Chondrocyte (in vitro differentiated cells): ENCODE results near the gene AQP10. TPM values are rescaled to one million over a fixed set of nuclear protein-coding genes. Genes with fewer than 3 reads are reported as not detected.
"Not testable (repeated sequence)": the region's sequence is repeated elsewhere in the genome, so short reads cannot be mapped to it uniquely, and the experiment has no call there.

Source experiments
- DNase-seq: peaks from one replicate; pipeline ENCODE4 v3.0.0; 2021; ENCODE audit warnings: mixed read lengths, low spot score
- H3K27ac Mint-ChIP-seq: one replicate; pipeline ENCODE4 v1.8.0; 2021; ENCODE audit warnings: mild to moderate bottlenecking, moderate library complexity, mixed read lengths; ENCODE audit not compliant: unreplicated experiment
- H3K27me3 Mint-ChIP-seq: 2 replicates; pipeline ENCODE4 v1.8.0; 2021; ENCODE audit warnings: low read depth, mixed read lengths
- H3K36me3 Mint-ChIP-seq: 2 replicates; pipeline ENCODE4 v1.8.0; 2021; ENCODE audit warnings: low read depth, mixed read lengths
- H3K4me1 Mint-ChIP-seq: 2 replicates; pipeline ENCODE4 v1.8.0; 2021; ENCODE audit warnings: low read depth, mild to moderate bottlenecking, mixed read lengths
- H3K4me3 Mint-ChIP-seq: one replicate; pipeline ENCODE4 v1.8.0; 2021; ENCODE audit warnings: mild to moderate bottlenecking, moderate library complexity, mixed read lengths; ENCODE audit not compliant: unreplicated experiment
- H3K9me3 Mint-ChIP-seq: 2 replicates; pipeline ENCODE4 v1.8.0; 2021; ENCODE audit warnings: low read depth, mixed read lengths
- CTCF ChIP-seq: fragments of 200-600 bp; sonication (generic); IDR thresholded peaks from 2 replicates; pipeline ENCODE4 v1.5.0; 2021; ENCODE audit warnings: antibody characterized with exemption, mild to moderate bottlenecking, moderate library complexity
- total RNA-seq: library from RNA; stranded (reverse); gene quantifications from 3 replicates; pipeline ENCODE4 v1.2.1, GENCODE V29; 2021

AQP10 gene
- total RNA-seq, 1 donor from 2014 or later = not detected

- H3K27ac Mint-ChIP-seq = no peak overlapping the region
- no peak overlapping the region for H3K4me3 Mint-ChIP-seq
- no peak for TF ChIP-seq CTCF
- H3K36me3 Mint-ChIP-seq = no peaks in the 10 kb centered on the region
- peaks cover 2% of the 10 kb centered on the region for H3K4me1 Mint-ChIP-seq
- no peak for DNase-seq
- H3K9me3 Mint-ChIP-seq = no peaks in the 10 kb centered on the region
- H3K27me3 Mint-ChIP-seq = no peaks in the 10 kb centered on the region
These were observed 14.7 kb upstream of the AQP10 start for GRCh38 chr1:154306151-154306550.

GRCh38 chr1:154307670-154308270 is 13.1 kb upstream of the AQP10 start:
- not testable (repeated sequence) for H3K9me3 Mint-ChIP-seq, H3K27ac Mint-ChIP-seq, DNase-seq, H3K4me1 Mint-ChIP-seq, H3K27me3 Mint-ChIP-seq, H3K36me3 Mint-ChIP-seq, H3K4me3 Mint-ChIP-seq

DNA sequence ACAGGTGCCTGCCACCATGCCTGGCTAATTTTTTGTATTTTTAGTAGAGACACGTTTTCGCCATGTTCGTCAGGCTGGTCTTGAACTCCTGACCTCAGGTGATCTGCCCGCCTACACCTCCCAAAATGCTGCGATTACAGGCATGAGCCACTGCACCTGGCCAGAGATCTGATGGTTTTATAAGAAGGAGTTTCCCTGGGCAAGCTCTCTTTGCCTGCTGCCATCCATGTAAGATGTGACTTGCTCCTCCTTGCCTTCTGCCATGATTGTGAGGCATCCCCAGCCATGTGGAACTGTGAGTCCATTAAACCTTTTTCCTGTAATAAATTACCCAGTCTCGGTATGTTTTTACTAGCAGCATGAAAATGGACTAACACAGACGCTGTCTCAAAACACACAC is 11.8 kb upstream of the AQP10 start:
- not testable (repeated sequence) for H3K27ac Mint-ChIP-seq, H3K9me3 Mint-ChIP-seq, H3K4me1 Mint-ChIP-seq, DNase-seq, H3K36me3 Mint-ChIP-seq, H3K4me3 Mint-ChIP-seq
- peaks cover 13% of the 10 kb centered on the region for H3K27me3 Mint-ChIP-seq

- H3K4me1 Mint-ChIP-seq, H3K27ac Mint-ChIP-seq, H3K36me3 Mint-ChIP-seq, H3K4me3 Mint-ChIP-seq, DNase-seq, H3K9me3 Mint-ChIP-seq: not testable (repeated sequence)
- H3K27me3 Mint-ChIP-seq = peaks cover 17% of the 10 kb centered on the region
These were observed 8.4 kb upstream of the AQP10 start for GRCh38 chr1:154312229-154313065.

GRCh38 chr1:154313066-154313356 is 7.9 kb upstream of the AQP10 start:
- H3K9me3 Mint-ChIP-seq = no peaks in the 10 kb centered on the region
- no peak overlapping the region for H3K4me3 Mint-ChIP-seq
- H3K4me1 Mint-ChIP-seq = no peaks in the 10 kb centered on the region
- H3K27ac Mint-ChIP-seq = no peak overlapping the region
- H3K36me3 Mint-ChIP-seq = no peaks in the 10 kb centered on the region
- no peak for TF ChIP-seq CTCF
- H3K27me3 Mint-ChIP-seq = peaks cover 23% of the 10 kb centered on the region
- DNase-seq = no peak

GRCh38 chr1:154314226-154314625 is 6.7 kb upstream of the AQP10 start:
- peaks cover 26% of the 10 kb centered on the region for H3K27me3 Mint-ChIP-seq
- not testable (repeated sequence) for H3K9me3 Mint-ChIP-seq, H3K27ac Mint-ChIP-seq, DNase-seq, H3K36me3 Mint-ChIP-seq, H3K4me3 Mint-ChIP-seq, H3K4me1 Mint-ChIP-seq

GRCh38 chr1:154316704-154317103 is 4.2 kb upstream of the AQP10 start:
- Mint-ChIP-seq H3K4me1 (no peaks in the 10 kb centered on the region), H3K4me3 (no peak overlapping the region)
- TF ChIP-seq CTCF = no peak

More at GRCh38 chr1:154316704-154317103, 4.2 kb upstream of the AQP10 start:
- no peaks in the 10 kb centered on the region for H3K36me3 Mint-ChIP-seq
- DNase-seq = no peak
- no peaks in the 10 kb centered on the region for H3K9me3 Mint-ChIP-seq
- H3K27ac Mint-ChIP-seq = no peak overlapping the region
- H3K27me3 Mint-ChIP-seq = peaks cover 32% of the 10 kb centered on the region
